Body of pancreas (tissue), 4 donors: ENCODE data around the gene TRIM71.

Source experiments
- POLR2A ChIP-seq, 3 donors: fragments of 450-650 bp; IDR thresholded peaks; one replicate each; pipeline ENCODE4 v1.6.1; 2016; ENCODE audit warnings: antibody characterized with exemption in 3 of 3, mild to moderate bottlenecking in 2 of 3
- TF ChIP-seq, protein P1 (sequence below), 7 experiments: fragments of 450-650 bp in 4 of 7; fragments of 200-600 bp in 3 of 7; sonication (generic) in 3 of 7; IDR thresholded peaks; one replicate each; pipeline ENCODE4 v1.5.1; 2016 to 2019; ENCODE audit warnings: antibody characterized with exemption in 7 of 7

- TF ChIP-seq, protein P1, sequence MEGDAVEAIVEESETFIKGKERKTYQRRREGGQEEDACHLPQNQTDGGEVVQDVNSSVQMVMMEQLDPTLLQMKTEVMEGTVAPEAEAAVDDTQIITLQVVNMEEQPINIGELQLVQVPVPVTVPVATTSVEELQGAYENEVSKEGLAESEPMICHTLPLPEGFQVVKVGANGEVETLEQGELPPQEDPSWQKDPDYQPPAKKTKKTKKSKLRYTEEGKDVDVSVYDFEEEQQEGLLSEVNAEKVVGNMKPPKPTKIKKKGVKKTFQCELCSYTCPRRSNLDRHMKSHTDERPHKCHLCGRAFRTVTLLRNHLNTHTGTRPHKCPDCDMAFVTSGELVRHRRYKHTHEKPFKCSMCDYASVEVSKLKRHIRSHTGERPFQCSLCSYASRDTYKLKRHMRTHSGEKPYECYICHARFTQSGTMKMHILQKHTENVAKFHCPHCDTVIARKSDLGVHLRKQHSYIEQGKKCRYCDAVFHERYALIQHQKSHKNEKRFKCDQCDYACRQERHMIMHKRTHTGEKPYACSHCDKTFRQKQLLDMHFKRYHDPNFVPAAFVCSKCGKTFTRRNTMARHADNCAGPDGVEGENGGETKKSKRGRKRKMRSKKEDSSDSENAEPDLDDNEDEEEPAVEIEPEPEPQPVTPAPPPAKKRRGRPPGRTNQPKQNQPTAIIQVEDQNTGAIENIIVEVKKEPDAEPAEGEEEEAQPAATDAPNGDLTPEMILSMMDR (IDR thresholded peaks at IDR 0.05) = no peak
- no peak for TF ChIP-seq POLR2A (IDR thresholded peaks at IDR 0.05)
Observed at GRCh38 chr3:32855350-32855953, 37.7 kb downstream of the TRIM71 start.
